ENCODE measurements around the gene ERP29. TPM values are rescaled to one million over a fixed set of nuclear protein-coding genes. Genes with fewer than 3 reads are reported as not detected.
A peak's percentile ranks its signal among the peaks of the same experiment; 100 is the strongest.
"Not testable (repeated sequence)": the region's sequence is repeated elsewhere in the genome, so short reads cannot be mapped to it uniquely, and the experiment has no call there.

Gene ERP29
- total and polyA plus RNA-seq, 4 donors, result 60.9 to 150 (median 115) TPM

GRCh38 chr12:112007945-112008344 is 5.3 kb upstream of the ERP29 start:
- TF ChIP-seq CTCF (IDR thresholded peaks at IDR 0.05; ENCODE audit: control extremely low read depth, extremely low read depth), result no peak
- H3K36me3 ChIP-seq (ENCODE audit: control insufficient read depth in 4 of 4, insufficient read depth in 4 of 4, low read length in 4 of 4), result peaks cover 0 to under 1% (median 0%) of the 10 kb centered on the region in 4 donors
- no peak overlapping the region for H3K4me3 ChIP-seq
- WGBS, 2 donors, result 77 to 90% methylated on average over 9 of the region's 9 CpGs
- H3K4me1 ChIP-seq (ENCODE audit: control insufficient read depth in 5 of 5, insufficient read depth in 5 of 5, low read length in 5 of 5), result peaks cover 0 to 17% (median 8%) of the 10 kb centered on the region in 5 donors
- DNase-seq (peak in 1 of 3 donors; percentile 12), ATAC-seq (ENCODE audit: insufficient read depth, low FRiP score) (no peak)
- H3K27me3 ChIP-seq (ENCODE audit: control insufficient read depth in 3 of 3, insufficient read depth in 3 of 3, low read length in 2 of 3), result no peaks in the 10 kb centered on the region
- no peak overlapping the region for H3K9ac ChIP-seq (ENCODE audit: insufficient read depth in 1 of 2, low read length in 2 of 2)
- peak overlapping the region in 1 of 2 donors; percentile 69 for H3K27ac ChIP-seq (ENCODE audit: low read depth in 1 of 2, low read length in 1 of 2)
- H3K9me3 ChIP-seq (ENCODE audit: control insufficient read depth in 4 of 4, insufficient read depth in 3 of 4, low read length in 3 of 4), result no peaks in the 10 kb centered on the region

- Histone ChIP-seq H3K4me3 (no peak overlapping the region), H3K36me3 (ENCODE audit: control insufficient read depth in 4 of 4, insufficient read depth in 4 of 4, low read length in 4 of 4) (no peaks in the 10 kb centered on the region), H3K27ac (ENCODE audit: low read depth in 1 of 2, low read length in 1 of 2) (no peak overlapping the region), H3K9me3 (ENCODE audit: control insufficient read depth in 4 of 4, insufficient read depth in 3 of 4, low read length in 3 of 4) (no peaks in the 10 kb centered on the region), H3K9ac (ENCODE audit: insufficient read depth in 1 of 2, low read length in 2 of 2) (no peak overlapping the region), H3K4me1 (ENCODE audit: control insufficient read depth in 5 of 5, insufficient read depth in 5 of 5, low read length in 5 of 5) (peaks cover 0 to 17% (median 8%) of the 10 kb centered on the region in 5 donors), H3K27me3 (ENCODE audit: control insufficient read depth in 3 of 3, insufficient read depth in 3 of 3, low read length in 2 of 3) (no peaks in the 10 kb centered on the region)
- DNase-seq (peak in 1 of 3 donors; percentile 8), ATAC-seq (ENCODE audit: insufficient read depth, low FRiP score) (no peak)
- no peak for TF ChIP-seq CTCF (IDR thresholded peaks at IDR 0.05; ENCODE audit: control extremely low read depth, extremely low read depth)
- 49 to 63% methylated on average over 3 of the region's 3 CpGs for WGBS, 2 donors
These were observed 4.3 kb upstream of the ERP29 start for GRCh38 chr12:112008918-112009317.

GRCh38 chr12:112009596-112009995 is 3.6 kb upstream of the ERP29 start:
- H3K4me1 ChIP-seq (ENCODE audit: control insufficient read depth in 5 of 5, insufficient read depth in 5 of 5, low read length in 5 of 5), result peaks cover 4 to 22% (median 12%) of the 10 kb centered on the region in 5 donors
- not testable (repeated sequence) for H3K27me3 ChIP-seq (ENCODE audit: control insufficient read depth in 3 of 3, insufficient read depth in 3 of 3, low read length in 2 of 3); DNase-seq; H3K9me3 ChIP-seq (ENCODE audit: control insufficient read depth in 4 of 4, insufficient read depth in 3 of 4, low read length in 3 of 4); H3K4me3 ChIP-seq; H3K36me3 ChIP-seq (ENCODE audit: control insufficient read depth in 4 of 4, insufficient read depth in 4 of 4, low read length in 4 of 4); H3K9ac ChIP-seq (ENCODE audit: insufficient read depth in 1 of 2, low read length in 2 of 2); ATAC-seq (ENCODE audit: insufficient read depth, low FRiP score); H3K27ac ChIP-seq (ENCODE audit: low read depth in 1 of 2, low read length in 1 of 2)
- 80 to 88% methylated on average over 3 of the region's 3 CpGs for WGBS, 2 donors

GRCh38 chr12:112010415-112011344 is 2.5 kb upstream of the ERP29 start:
- Histone ChIP-seq H3K4me1 (ENCODE audit: control insufficient read depth in 5 of 5, insufficient read depth in 5 of 5, low read length in 5 of 5) (peaks cover 4 to 24% (median 12%) of the 10 kb centered on the region in 5 donors), H3K4me3 (no peak overlapping the region), H3K9me3 (ENCODE audit: control insufficient read depth in 4 of 4, insufficient read depth in 3 of 4, low read length in 3 of 4) (no peaks in the 10 kb centered on the region), H3K27ac (ENCODE audit: low read depth in 1 of 2, low read length in 1 of 2) (no peak overlapping the region), H3K27me3 (ENCODE audit: control insufficient read depth in 3 of 3, insufficient read depth in 3 of 3, low read length in 2 of 3) (no peaks in the 10 kb centered on the region), H3K36me3 (ENCODE audit: control insufficient read depth in 4 of 4, insufficient read depth in 4 of 4, low read length in 4 of 4) (peaks cover 0 to 4% (median 2%) of the 10 kb centered on the region in 4 donors), H3K9ac (ENCODE audit: insufficient read depth in 1 of 2, low read length in 2 of 2) (no peak overlapping the region)
- DNase-seq (no peak), ATAC-seq (ENCODE audit: insufficient read depth, low FRiP score) (no peak)
- 92 to 95% methylated on average over 8 of the region's 8 CpGs for WGBS, 2 donors
- no peak for TF ChIP-seq CTCF (IDR thresholded peaks at IDR 0.05; ENCODE audit: control extremely low read depth, extremely low read depth)

Measured in lung (tissue), 12 donors.